GM23338 (cell line): Measurements from ENCODE around the gene IQUB. TPM values are rescaled to one million over a fixed set of nuclear protein-coding genes. Genes with fewer than 3 reads are reported as not detected.
"Not testable (repeated sequence)": the region's sequence is repeated elsewhere in the genome, so short reads cannot be mapped to it uniquely, and the experiment has no call there.

Source experiments
- ATAC-seq: fragments of 200-7000 bp; cut with Tn5 transposase; 3 replicates; pipeline ENCODE4 v1.9.1; 2020
- DNase-seq: peaks from one replicate; pipeline ENCODE4 v3.0.0-alpha.2; 2015; ENCODE audit warnings: low spot score
- H2AFZ ChIP-seq: fragments of 200-600 bp; sonication (generic); 2 replicates; pipeline ENCODE4 v1.8.0; 2016; ENCODE audit warnings: antibody characterized with exemption, mild to moderate bottlenecking, moderate library complexity
- H3F3A ChIP-seq: fragments of 200-600 bp; sonication (generic); replicated peaks from 2 replicates; pipeline ENCODE4 v1.8.0; 2017; ENCODE audit warnings: antibody characterized with exemption, mixed run types, low read depth
- H3K27ac ChIP-seq: fragments of 200-600 bp; sonication (generic); 2 replicates; pipeline ENCODE4 v1.6.1; 2016; ENCODE audit warnings: low read depth
- H3K27me3 ChIP-seq: fragments of 200-600 bp; sonication (generic); 2 replicates; pipeline ENCODE4 v1.8.0; 2016; ENCODE audit warnings: mild to moderate bottlenecking, mixed run types, moderate library complexity; ENCODE audit not compliant: insufficient read depth
- H3K36me3 ChIP-seq: fragments of 200-600 bp; sonication (generic); 2 replicates; pipeline ENCODE4 v1.8.0; 2016; ENCODE audit warnings: mild to moderate bottlenecking; ENCODE audit not compliant: insufficient read depth
- H3K4me1 ChIP-seq: fragments of 200-600 bp; sonication (generic); 2 replicates; pipeline ENCODE4 v1.8.0; 2016; ENCODE audit warnings: mild to moderate bottlenecking, moderate library complexity; ENCODE audit not compliant: insufficient read depth
- H3K4me2 ChIP-seq: fragments of 200-600 bp; sonication (generic); 2 replicates; pipeline ENCODE4 v1.7.1; 2017; ENCODE audit warnings: mixed run types
- H3K4me3 ChIP-seq: fragments of 200-600 bp; sonication (generic); 2 replicates; pipeline ENCODE4 v1.6.1; 2016; ENCODE audit warnings: mixed run types
- H3K79me2 ChIP-seq: fragments of 200-600 bp; sonication (generic); replicated peaks from 2 replicates; pipeline ENCODE4 v1.8.0; 2017; ENCODE audit warnings: mild to moderate bottlenecking; ENCODE audit not compliant: insufficient read depth
- H3K9me2 ChIP-seq: fragments of 200-600 bp; sonication (generic); 2 replicates; pipeline ENCODE4 v1.8.0; 2017; ENCODE audit not compliant: insufficient read depth
- H4K20me1 ChIP-seq: fragments of 200-600 bp; sonication (generic); replicated peaks from 2 replicates; pipeline ENCODE4 v1.8.0; 2017; ENCODE audit warnings: mild to moderate bottlenecking; ENCODE audit not compliant: insufficient read depth
- H3K27ac Mint-ChIP-seq: 2 replicates; pipeline ENCODE4 v1.8.0; 2020; ENCODE audit warnings: inconsistent platforms, mild to moderate bottlenecking, moderate library complexity, mixed read lengths
- H3K27me3 Mint-ChIP-seq: 3 replicates; pipeline ENCODE4 v1.8.0; 2022; ENCODE audit warnings: low read depth, mild to moderate bottlenecking, moderate library complexity, mixed read lengths, inconsistent platforms; ENCODE audit not compliant: insufficient read depth, poor library complexity
- H3K36me3 Mint-ChIP-seq: 3 replicates; pipeline ENCODE4 v1.8.0; 2021; ENCODE audit warnings: low read depth, mild to moderate bottlenecking, inconsistent platforms, moderate library complexity, mixed read lengths
- H3K4me1 Mint-ChIP-seq: 3 replicates; pipeline ENCODE4 v1.8.0; 2020; ENCODE audit warnings: mild to moderate bottlenecking, inconsistent platforms, mixed read lengths
- H3K4me3 Mint-ChIP-seq: 3 replicates; pipeline ENCODE4 v1.8.0; 2021; ENCODE audit warnings: moderate library complexity, mild to moderate bottlenecking, inconsistent platforms, mixed read lengths
- H3K9me3 Mint-ChIP-seq: 3 replicates; pipeline ENCODE4 v1.8.0; 2020; ENCODE audit warnings: moderate library complexity, mild to moderate bottlenecking, inconsistent platforms, mixed read lengths
- NANOG ChIP-seq: IDR thresholded peaks from 2 replicates; pipeline ENCODE4 v1.6.1; 2016; ENCODE audit warnings: antibody characterized with exemption, borderline replicate concordance
- ZNF462 ChIP-seq: fragments of 250-450 bp; sonication (Bioruptor Pico); IDR thresholded peaks from 2 replicates; pipeline ENCODE4 v1.5.0; 2020; ENCODE audit warnings: mild to moderate bottlenecking, moderate library complexity
- polyA plus RNA-seq: library from polyadenylated mRNA; unstranded; fragments of >200 nt; fragmentation: Nextera tagmentation; extraction: Ambion mirVana; gene quantifications from 2 replicates; pipeline ENCODE4 v1.2.1, GENCODE V29; 2016
- total RNA-seq: library from RNA; depleted of rRNA; stranded (reverse); fragments of >200 nt; shearing (Covaris generic); gene quantifications from 2 replicates; pipeline ENCODE4 v1.2.3, GENCODE V29; 2014

Gene IQUB
- total and polyA plus RNA-seq, 2 experiments from 2014 or later: 0.79 to 1.1 TPM

DNA sequence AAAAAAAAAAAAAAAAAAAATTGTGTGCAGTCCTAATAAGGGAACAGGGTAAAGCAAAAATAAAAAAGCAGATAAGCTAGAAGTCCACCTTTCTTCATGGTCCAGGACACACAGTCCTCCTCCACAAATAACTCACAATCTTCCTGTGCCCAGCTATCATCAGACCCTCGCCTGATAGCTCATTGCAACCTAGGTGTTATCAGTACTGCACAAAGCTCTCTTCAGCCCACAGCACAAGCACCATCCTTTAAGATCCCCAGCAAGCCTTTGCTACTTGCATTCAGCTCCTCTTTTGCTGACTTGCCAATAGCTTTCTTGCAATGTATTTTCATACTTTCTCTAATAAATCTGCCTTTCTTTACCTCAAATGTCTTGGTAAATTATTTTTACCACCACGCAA, 18.2 kb upstream of the IQUB start:
- Mint-ChIP-seq H3K4me3 (no peak overlapping the region), H3K27me3 (no peaks in the 10 kb centered on the region), H3K36me3 (peaks cover 34% of the 10 kb centered on the region), H3K27ac (no peak overlapping the region), H3K9me3 (no peaks in the 10 kb centered on the region), H3K4me1 (no peaks in the 10 kb centered on the region)
- Histone ChIP-seq H4K20me1 (no peaks in the 10 kb centered on the region; the same call in 1 of the 2 replicates), H3K27ac (no peak overlapping the region), H3K27me3 (no peaks in the 10 kb centered on the region), H3K79me2 (peaks cover 61% of the 10 kb centered on the region), H3K4me2 (no peak overlapping the region), H3F3A (no peaks in the 10 kb centered on the region), H2AFZ (no peak overlapping the region), H3K4me3 (no peak overlapping the region), H3K36me3 (peaks cover 8% of the 10 kb centered on the region), H3K4me1 (peaks cover 7% of the 10 kb centered on the region; the same call in 1 of the 2 replicates), H3K9me2 (no peaks in the 10 kb centered on the region)
- ATAC-seq: no peak
- no peak for TF ChIP-seq NANOG
- no peak for TF ChIP-seq ZNF462 (CRISPR knock-in tag)
- DNase-seq: no peak

GRCh38 chr7:123552134-123552533, 17.7 kb upstream of the IQUB start:
- peaks cover 34% of the 10 kb centered on the region for H3K36me3 Mint-ChIP-seq
- H3K27ac Mint-ChIP-seq: not testable (repeated sequence)
- H3K79me2 ChIP-seq: peaks cover 63% of the 10 kb centered on the region

More at GRCh38 chr7:123552134-123552533, 17.7 kb upstream of the IQUB start:
- H3K9me2 ChIP-seq, H3K36me3 ChIP-seq, H3K27ac ChIP-seq, DNase-seq, H3K4me1 ChIP-seq, H4K20me1 ChIP-seq, H3K4me3 ChIP-seq, H3F3A ChIP-seq, H3K4me3 Mint-ChIP-seq, H3K27me3 ChIP-seq, H2AFZ ChIP-seq, H3K4me2 ChIP-seq, H3K27me3 Mint-ChIP-seq, H3K9me3 Mint-ChIP-seq, H3K4me1 Mint-ChIP-seq, ATAC-seq: not testable (repeated sequence)
